Caco-2 (cell line): ENCODE measurements around the gene BHLHE23. TPM values are rescaled to one million over a fixed set of nuclear protein-coding genes. Genes with fewer than 3 reads are reported as not detected.

Experiments used
- BruUV-seq: library from RNA; stranded (reverse); fragments of 400-500 nt; replicated peaks from 2 replicates; lab custom pipeline; 2021; lab: Mats Ljungman, UMichigan
- CTCF ChIA-PET: fragments of 300-600 bp; sonication (Branson Sonifier 250); formaldehyde crosslinking; loops from one replicate; lab custom pipeline; 2022; ENCODE audit warnings: antibody characterized with exemption; lab: Charles Lee
- POLR2A ChIA-PET: fragments of 300-600 bp; sonication (Branson Sonifier 250); formaldehyde crosslinking; loops from one replicate; lab custom pipeline; 2022; ENCODE audit warnings: antibody characterized with exemption; lab: Charles Lee
- DNase-seq, 2 experiments: peaks; one replicate each; pipeline versions ENCODE4 v3.0.0 to v3.0.0-alpha.2; 2020 to 2022
- H3K27me3 ChIP-seq: replicated peaks from 2 replicates; pipeline ENCODE4 v1.6.0; 2011; ENCODE audit warnings: low read length; ENCODE audit not compliant: control insufficient read depth, insufficient read depth
- H3K36me3 ChIP-seq: 2 replicates; pipeline ENCODE4 v1.5.1; 2011; ENCODE audit warnings: low read length; ENCODE audit not compliant: control insufficient read depth, insufficient read depth
- H3K4me1 ChIP-seq: fragments of 250-450 bp; sonication (Bioruptor Pico); 2 replicates; pipeline ENCODE4 v1.5.1; 2020; ENCODE audit warnings: mild to moderate bottlenecking
- H3K4me3 ChIP-seq: 2 replicates; pipeline ENCODE4 v1.5.1; 2011; ENCODE audit warnings: low read depth, mild to moderate bottlenecking, control low read depth, low read length
- H3K9me3 ChIP-seq: fragments of 250-450 bp; sonication (Bioruptor Pico); 2 replicates; pipeline ENCODE4 v1.5.1; 2020; ENCODE audit warnings: mild to moderate bottlenecking, moderate library complexity
- H3K27ac Mint-ChIP-seq: one replicate; pipeline ENCODE4 v1.8.0; 2022; ENCODE audit warnings: mixed read lengths; ENCODE audit not compliant: unreplicated experiment
- H3K27me3 Mint-ChIP-seq: one replicate; pipeline ENCODE4 v1.8.0; 2022; ENCODE audit warnings: mixed read lengths; ENCODE audit not compliant: insufficient read depth, unreplicated experiment
- H3K36me3 Mint-ChIP-seq: one replicate; pipeline ENCODE4 v1.8.0; 2022; ENCODE audit warnings: mild to moderate bottlenecking, mixed read lengths; ENCODE audit not compliant: insufficient read depth, unreplicated experiment
- H3K4me1 Mint-ChIP-seq: one replicate; pipeline ENCODE4 v1.8.0; 2022; ENCODE audit warnings: low read depth, mixed read lengths; ENCODE audit not compliant: unreplicated experiment
- H3K4me3 Mint-ChIP-seq: one replicate; pipeline ENCODE4 v1.8.0; 2022; ENCODE audit warnings: mild to moderate bottlenecking, moderate library complexity, mixed read lengths; ENCODE audit not compliant: unreplicated experiment
- H3K9me3 Mint-ChIP-seq: one replicate; pipeline ENCODE4 v1.8.0; 2022; ENCODE audit warnings: mixed read lengths; ENCODE audit not compliant: unreplicated experiment
- CTCF ChIP-seq, 2 experiments: fragments of 200-600 bp in 1 of 2; IDR thresholded peaks; 1 replicate in 1 of 2; 2 replicates in 1 of 2; pipeline versions ENCODE4 v1.5.1 to v1.8.0; 2011 to 2022; ENCODE audit warnings: antibody characterized with exemption in 1 of 2, control low read depth in 1 of 2, inconsistent platforms in 1 of 2, low read depth in 1 of 2, low read length in 1 of 2, mild to moderate bottlenecking in 1 of 2, moderate library complexity in 1 of 2; ENCODE audit not compliant: insufficient read depth in 1 of 2, severe bottlenecking in 1 of 2, unreplicated experiment in 1 of 2
- intact Hi-C: fragments of 100-400 bp; cut with micrococcal nuclease; formaldehyde crosslinking; loops from one replicate; pipeline ENCODE4 v1.10.0; 2022; ENCODE audit not compliant: unreplicated experiment
- total RNA-seq: library from RNA; stranded (reverse); gene quantifications from 2 replicates; pipeline ENCODE4 v1.2.3, GENCODE V29; 2022

BHLHE23 gene
- total RNA-seq, 1 experiment from 2014 or later = 0.95 TPM

- intact Hi-C loops = no loop called here
- H3K4me3 Mint-ChIP-seq = no peak overlapping the region
- no peaks in the 10 kb centered on the region for H3K27me3 ChIP-seq
- H3K4me3 ChIP-seq = no peak overlapping the region
- ChIA-PET POLR2A (interaction anchor here (1.0 kb wide), 1 partner anchor 10 kb away, joined by 3 read pairs; no protein-coding TSS in a partner anchor), CTCF (interaction anchor here (0.6 kb wide), 1 partner anchor 20 kb away, joined by 3 read pairs; no protein-coding TSS in a partner anchor)
- no peak for DNase-seq
- peaks cover 34% of the 10 kb centered on the region for H3K4me1 ChIP-seq
- H3K9me3 ChIP-seq = no peaks in the 10 kb centered on the region
- no peak for TF ChIP-seq CTCF (IDR thresholded peaks at IDR 0.05; ENCODE audit: insufficient read depth in 1 of 2, low read depth in 1 of 2, low read length in 1 of 2, severe bottlenecking in 1 of 2, unreplicated experiment in 1 of 2)
- peaks cover 31% of the 10 kb centered on the region for H3K4me1 Mint-ChIP-seq
- peaks cover 18% of the 10 kb centered on the region for H3K36me3 ChIP-seq
- H3K27me3 Mint-ChIP-seq = no peaks in the 10 kb centered on the region
- H3K36me3 Mint-ChIP-seq = peaks cover 69% of the 10 kb centered on the region
- no peak overlapping the region for H3K27ac Mint-ChIP-seq
- no peaks in the 10 kb centered on the region for H3K9me3 Mint-ChIP-seq
- BruUV-seq = no TSS peak
These were observed 49.3 kb downstream of the BHLHE23 start for GRCh38 chr20:62957136-62958117.

- no peaks in the 10 kb centered on the region for H3K27me3 ChIP-seq
- peaks cover 41% of the 10 kb centered on the region for H3K4me1 ChIP-seq
- H3K9me3 ChIP-seq = no peaks in the 10 kb centered on the region
- TF ChIP-seq CTCF (IDR thresholded peaks at IDR 0.05; ENCODE audit: insufficient read depth in 1 of 2, low read depth in 1 of 2, low read length in 1 of 2, severe bottlenecking in 1 of 2, unreplicated experiment in 1 of 2) = no peak
- DNase-seq = no peak
- Mint-ChIP-seq H3K27ac (peak overlapping the region; percentile 93), H3K4me1 (peaks cover 35% of the 10 kb centered on the region), H3K4me3 (no peak overlapping the region), H3K9me3 (no peaks in the 10 kb centered on the region), H3K36me3 (peaks cover 70% of the 10 kb centered on the region), H3K27me3 (no peaks in the 10 kb centered on the region)
- CTCF ChIA-PET = interaction anchor here (0.6 to 1.7 kb wide), 2 partner anchors 16 to 19 kb away, joined by 3 to 12 read pairs; no protein-coding TSS in a partner anchor
- intact Hi-C loops = no loop called here
- H3K4me3 ChIP-seq = no peak overlapping the region
- no TSS peak for BruUV-seq
- POLR2A ChIA-PET = interaction anchor here (1.0 to 1.5 kb wide), 2 partner anchors 9 to 20 kb away, joined by 3 to 4 read pairs; no protein-coding TSS in a partner anchor
- peaks cover 16% of the 10 kb centered on the region for H3K36me3 ChIP-seq
These were observed 50.2 kb downstream of the BHLHE23 start for GRCh38 chr20:62956387-62957135.

Other genes starting within 250 kb of the BHLHE23 start
- gene MRGBP, start 210.5 kb downstream of the BHLHE23 start, total RNA-seq = 40.3 and 43.4 TPM in 2 replicates
- 78.2 and 84.7 TPM in 2 replicates for gene OGFR, start 202.1 kb downstream of the BHLHE23 start, total RNA-seq
- 6.4 and 7.9 TPM in 2 replicates for gene COL9A3, start 189.9 kb downstream of the BHLHE23 start, total RNA-seq
- 14.6 and 15.1 TPM in 2 replicates for gene TCFL5, start 145.1 kb downstream of the BHLHE23 start, total RNA-seq
- 120 and 122 TPM in 2 replicates for gene DIDO1, start 80.5 kb downstream of the BHLHE23 start, total RNA-seq
- 129 and 133 TPM in 2 replicates for gene GID8, start 68.8 kb downstream of the BHLHE23 start, total RNA-seq
- 64.7 and 77.4 TPM in 2 replicates for gene SLC17A9, start 54.3 kb downstream of the BHLHE23 start, total RNA-seq
- gene YTHDF1, start 209.2 kb upstream of the BHLHE23 start, total RNA-seq = 184 and 196 TPM in 2 replicates
- 0.42 and 0.54 TPM in 2 replicates for gene BIRC7, start 228.9 kb upstream of the BHLHE23 start, total RNA-seq
- gene NKAIN4, start 247.5 kb upstream of the BHLHE23 start, total RNA-seq = 2.1 and 2.7 TPM in 2 replicates